Breast epithelium (tissue), 4 donors: ENCODE data around the gene R3HDM4. TPM values are rescaled to one million over a fixed set of nuclear protein-coding genes. Genes with fewer than 3 reads are reported as not detected.

Experiments used
- DNase-seq, 2 donors: peaks; one replicate each; pipeline ENCODE4 v3.0.0-alpha.2; 2019; ENCODE audit warnings: low spot score in 2 of 2
- H3K27ac ChIP-seq, 2 donors: fragments of 200-600 bp; sonication (generic) in 1 of 2; one replicate each; pipeline ENCODE4 v1.5.1; 2016 to 2019; ENCODE audit warnings: mild to moderate bottlenecking in 1 of 2
- H3K27me3 ChIP-seq, 2 donors: fragments of 200-600 bp; sonication (generic) in 1 of 2; one replicate each; pipeline versions ENCODE4 v1.5.1 to v1.6.0; 2017 to 2019; ENCODE audit warnings: control low read depth in 1 of 2, mild to moderate bottlenecking in 1 of 2
- H3K36me3 ChIP-seq: fragments of 200-600 bp; one replicate; pipeline ENCODE4 v1.5.1; 2019
- H3K4me1 ChIP-seq, 2 donors: fragments of 200-600 bp; sonication (generic); one replicate each; pipeline ENCODE4 v1.5.1; 2016 to 2019; ENCODE audit warnings: control low read depth in 1 of 2
- H3K4me3 ChIP-seq, 3 donors: fragments of 200-600 bp; sonication (generic); 1 replicate in 2 of 3; 2 replicates in 1 of 3; pipeline ENCODE4 v1.5.1; 2016 to 2019; ENCODE audit warnings: mild to moderate bottlenecking in 3 of 3, moderate library complexity in 2 of 3
- H3K9me3 ChIP-seq, 2 donors: fragments of 200-600 bp; sonication (generic) in 1 of 2; one replicate each; pipeline ENCODE4 v1.5.1; 2016 to 2019; ENCODE audit warnings: control low read depth in 1 of 2
- CTCF ChIP-seq, 3 donors: fragments of 450-650 bp; IDR thresholded peaks; one replicate each; pipeline ENCODE4 v1.5.1; 2016 to 2017; ENCODE audit warnings: antibody characterized with exemption in 3 of 3, mild to moderate bottlenecking in 3 of 3, moderate library complexity in 3 of 3
- POLR2A ChIP-seq: fragments of 450-650 bp; IDR thresholded peaks from one replicate; pipeline ENCODE4 v1.6.1; 2016; ENCODE audit warnings: antibody characterized with exemption, mild to moderate bottlenecking, moderate library complexity
- POLR2AphosphoS5 ChIP-seq, 3 donors: sonication (generic); formaldehyde crosslinking; IDR thresholded peaks; one replicate each; pipeline ENCODE4 v1.6.1; 2017; ENCODE audit warnings: antibody characterized with exemption in 3 of 3
- intact Hi-C: fragments of 100-400 bp; cut with DNase I; formaldehyde crosslinking; loops from one replicate; pipeline ENCODE4 v1.15.1; 2023; ENCODE audit warnings: low total_unique reads
- total RNA-seq, 3 donors: library from RNA; depleted of rRNA; stranded (reverse); fragments of >200 nt; gene quantifications; one replicate each; pipeline ENCODE4 v1.1.0, GENCODE V29; 2016

Gene R3HDM4
- total RNA-seq, 3 donors from 2014 or later: 31.8 to 41.6 (median 41.0) TPM

- Histone ChIP-seq H3K4me1 (peaks cover 4 to 11% of the 10 kb centered on the region in 2 donors), H3K4me3 (peak overlapping the region in 2 of 3 donors; percentile 21 to 61), H3K27ac (peak overlapping the region; percentile 45 to 69), H3K9me3 (no peaks in the 10 kb centered on the region), H3K36me3 (no peaks in the 10 kb centered on the region), H3K27me3 (no peaks in the 10 kb centered on the region)
- intact Hi-C loops: no loop called here
- TF ChIP-seq POLR2A: no peak
- peak in 2 of 3 donors; percentile 50 to 53 for TF ChIP-seq POLR2AphosphoS5 (IDR thresholded peaks at IDR 0.05)
- DNase-seq: peak in 1 of 2 donors; percentile 71
Measured at GRCh38 chr19:932648-933552, 19.9 kb upstream of the R3HDM4 start.

GRCh38 chr19:931860-932647 is 19.0 kb upstream of the R3HDM4 start:
- Histone ChIP-seq H3K27ac (peak overlapping the region in 1 of 2 donors; percentile 69), H3K27me3 (no peaks in the 10 kb centered on the region), H3K4me3 (peak overlapping the region in 1 of 3 donors; percentile 61), H3K9me3 (no peaks in the 10 kb centered on the region), H3K4me1 (peaks cover 4 to 11% of the 10 kb centered on the region in 2 donors), H3K36me3 (no peaks in the 10 kb centered on the region)
- TF ChIP-seq POLR2A (no peak), POLR2AphosphoS5 (IDR thresholded peaks at IDR 0.05) (no peak), CTCF (IDR thresholded peaks at IDR 0.05) (no peak)
- intact Hi-C loops: no loop called here
- no peak for DNase-seq

- TF ChIP-seq POLR2A: no peak
- no peaks in the 10 kb centered on the region for H3K9me3 ChIP-seq
- peaks cover 4 to 11% of the 10 kb centered on the region in 2 donors for H3K4me1 ChIP-seq
- H3K27me3 ChIP-seq: no peaks in the 10 kb centered on the region
- intact Hi-C loops: no loop called here
- no peak overlapping the region for H3K4me3 ChIP-seq
- DNase-seq: no peak
- no peaks in the 10 kb centered on the region for H3K36me3 ChIP-seq
- no peak overlapping the region for H3K27ac ChIP-seq
Measured at GRCh38 chr19:929891-930258, 16.9 kb upstream of the R3HDM4 start.

GRCh38 chr19:929203-929890 is 16.3 kb upstream of the R3HDM4 start:
- TF ChIP-seq POLR2AphosphoS5 (IDR thresholded peaks at IDR 0.05): no peak
- TF ChIP-seq CTCF (IDR thresholded peaks at IDR 0.05): no peak
- no peak for TF ChIP-seq POLR2A
- intact Hi-C loops: no loop called here
- H3K4me3 ChIP-seq: no peak overlapping the region
- H3K4me1 ChIP-seq: peaks cover 1 to 11% of the 10 kb centered on the region in 2 donors
- DNase-seq: no peak
- H3K27me3 ChIP-seq: no peaks in the 10 kb centered on the region
- H3K36me3 ChIP-seq: no peaks in the 10 kb centered on the region
- H3K27ac ChIP-seq: no peak overlapping the region
- no peaks in the 10 kb centered on the region for H3K9me3 ChIP-seq

- Histone ChIP-seq H3K36me3 (no peaks in the 10 kb centered on the region), H3K27me3 (no peaks in the 10 kb centered on the region), H3K4me1 (peaks cover 0 to 11% of the 10 kb centered on the region in 2 donors), H3K4me3 (no peak overlapping the region), H3K9me3 (no peaks in the 10 kb centered on the region), H3K27ac (peak overlapping the region in 1 of 2 donors; percentile 83)
- TF ChIP-seq POLR2A (no peak), CTCF (IDR thresholded peaks at IDR 0.05) (no peak), POLR2AphosphoS5 (IDR thresholded peaks at IDR 0.05) (no peak)
- intact Hi-C loops: no loop called here
- no peak for DNase-seq
Measured at GRCh38 chr19:928471-929202, 15.6 kb upstream of the R3HDM4 start.
